ENCODE results near the gene ADAM12.

- TF ChIP-seq POLR2A (IDR thresholded peaks at IDR 0.05) (no peak), CTCF (IDR thresholded peaks at IDR 0.05) (no peak)
Observed at GRCh38 chr10:126352453-126352852, 35.8 kb downstream of the ADAM12 start.
